Calu3 (cell line): ENCODE data around the gene OTOP3. TPM values are rescaled to one million over a fixed set of nuclear protein-coding genes. Genes with fewer than 3 reads are reported as not detected.

Experiments
- BruUV-seq: library from RNA; stranded (reverse); fragments of 400-500 nt; replicated peaks from 2 replicates; lab custom pipeline; 2021; lab: Mats Ljungman, UMichigan
- CTCF ChIA-PET: fragments of 300-600 bp; sonication (Branson Sonifier 250); formaldehyde crosslinking; loops from one replicate; lab custom pipeline; 2022; ENCODE audit warnings: antibody characterized with exemption; lab: Charles Lee
- DNase-seq: peaks from one replicate; pipeline ENCODE4 v3.0.0; 2022
- H3K27ac Mint-ChIP-seq: one replicate; pipeline ENCODE4 v1.8.0; 2022; ENCODE audit warnings: mixed read lengths; ENCODE audit not compliant: unreplicated experiment
- H3K27me3 Mint-ChIP-seq: one replicate; pipeline ENCODE4 v1.8.0; 2022; ENCODE audit warnings: mixed read lengths; ENCODE audit not compliant: unreplicated experiment
- H3K36me3 Mint-ChIP-seq: one replicate; pipeline ENCODE4 v1.8.0; 2022; ENCODE audit warnings: mild to moderate bottlenecking, moderate library complexity, mixed read lengths; ENCODE audit not compliant: insufficient read depth, unreplicated experiment
- H3K4me1 Mint-ChIP-seq: one replicate; pipeline ENCODE4 v1.8.0; 2022; ENCODE audit warnings: mild to moderate bottlenecking, low read depth, mixed read lengths; ENCODE audit not compliant: unreplicated experiment
- H3K4me3 Mint-ChIP-seq: one replicate; pipeline ENCODE4 v1.8.0; 2022; ENCODE audit warnings: mild to moderate bottlenecking, low read depth, moderate library complexity, mixed read lengths; ENCODE audit not compliant: unreplicated experiment
- H3K9me3 Mint-ChIP-seq: one replicate; pipeline ENCODE4 v1.8.0; 2022; ENCODE audit warnings: low read depth, mixed read lengths; ENCODE audit not compliant: unreplicated experiment
- CTCF ChIP-seq: fragments of 200-600 bp; IDR thresholded peaks from one replicate; pipeline ENCODE4 v1.8.0; 2022; ENCODE audit warnings: antibody characterized with exemption; ENCODE audit not compliant: unreplicated experiment
- intact Hi-C: fragments of 100-400 bp; cut with micrococcal nuclease; formaldehyde crosslinking; loops from one replicate; pipeline ENCODE4 v1.10.0; 2022; ENCODE audit not compliant: unreplicated experiment
- total RNA-seq: library from RNA; stranded (reverse); gene quantifications from 2 replicates; pipeline ENCODE4 v1.2.3, GENCODE V29; 2022

OTOP3 gene
- total RNA-seq, 1 experiment from 2014 or later = not detected

GRCh38 chr17:74922694-74923537 lies 12.8 kb upstream of the OTOP3 start, which contains the start of gene USH1G:
Gene USH1G (minus strand): TSS chr17:74923255. CDS start chr17:74923073, 182 bp downstream.
- CTCF ChIA-PET = interaction anchor here (0.6 to 1.4 kb wide), 4 partner anchors 31 to 124 kb away, joined by 3 to 11 read pairs (median 3); partner anchors contain the start of genes ATP5PD and FDXR
- peaks cover 3% of the 10 kb centered on the region for H3K36me3 Mint-ChIP-seq
- peaks cover 75% of the 10 kb centered on the region for H3K27me3 Mint-ChIP-seq
- no peaks in the 10 kb centered on the region for H3K4me1 Mint-ChIP-seq
- no TSS peak for BruUV-seq
- H3K27ac Mint-ChIP-seq = no peak within 1 kb of the TSS
- DNase-seq = peak; percentile 27
- no peaks in the 10 kb centered on the region for H3K9me3 Mint-ChIP-seq
- no peak for TF ChIP-seq CTCF
- intact Hi-C loops = no loop called here
- H3K4me3 Mint-ChIP-seq = peak within 1 kb of the TSS; percentile 61

GRCh38 chr17:74923538-74924249 lies 12.0 kb upstream of the OTOP3 start:
- peak; percentile 95 for TF ChIP-seq CTCF
- Mint-ChIP-seq H3K36me3 (peaks cover 3% of the 10 kb centered on the region), H3K4me3 (peak overlapping the region; percentile 61), H3K27me3 (peaks cover 83% of the 10 kb centered on the region), H3K27ac (no peak overlapping the region), H3K4me1 (peaks cover under 1% of the 10 kb centered on the region), H3K9me3 (no peaks in the 10 kb centered on the region)
- DNase-seq = peak; percentile 82
- BruUV-seq = no TSS peak
- intact Hi-C loops = no loop called here
- CTCF ChIA-PET = interaction anchor here (0.5 to 1.4 kb wide), 5 partner anchors 16 to 123 kb away, joined by 3 to 11 read pairs (median 7); partner anchors contain the start of genes ATP5PD and FDXR

GRCh38 chr17:74924250-74924948 lies 11.3 kb upstream of the OTOP3 start, which contains the start of gene OTOP2:
Gene OTOP2 (plus strand): TSS chr17:74924273. CDS start chr17:74924633, 360 bp downstream.
- Mint-ChIP-seq H3K27me3 (peaks cover 90% of the 10 kb centered on the region), H3K4me3 (peak within 1 kb of the TSS; percentile 61), H3K4me1 (peaks cover 7% of the 10 kb centered on the region), H3K9me3 (no peaks in the 10 kb centered on the region), H3K36me3 (peaks cover 3% of the 10 kb centered on the region), H3K27ac (no peak within 1 kb of the TSS)
- BruUV-seq = no TSS peak
- no peak for TF ChIP-seq CTCF
- DNase-seq = no peak
- intact Hi-C loops = no loop called here
- CTCF ChIA-PET = interaction anchor here (0.5 to 1.4 kb wide), 6 partner anchors 16 to 51 kb away, joined by 3 to 11 read pairs (median 6); partner anchors contain the start of gene FDXR

GRCh38 chr17:74925242-74925641 lies 10.5 kb upstream of the OTOP3 start:
- CTCF ChIA-PET = interaction anchor here (1.0 to 1.3 kb wide), 3 partner anchors 8 to 36 kb away, joined by 3 read pairs; no protein-coding TSS in a partner anchor
- Mint-ChIP-seq H3K4me3 (no peak overlapping the region), H3K9me3 (no peaks in the 10 kb centered on the region), H3K27ac (no peak overlapping the region), H3K27me3 (peaks cover 94% of the 10 kb centered on the region), H3K36me3 (peaks cover 3% of the 10 kb centered on the region), H3K4me1 (peaks cover 9% of the 10 kb centered on the region)
- DNase-seq = no peak
- intact Hi-C loops = no loop called here
- TF ChIP-seq CTCF = no peak
- BruUV-seq = no TSS peak
